ENCODE results near the gene GID4. TPM values are rescaled to one million over a fixed set of nuclear protein-coding genes. Genes with fewer than 3 reads are reported as not detected.

The GID4 gene
- total RNA-seq, 1 donor from 2014 or later = 17.1 TPM

DNA sequence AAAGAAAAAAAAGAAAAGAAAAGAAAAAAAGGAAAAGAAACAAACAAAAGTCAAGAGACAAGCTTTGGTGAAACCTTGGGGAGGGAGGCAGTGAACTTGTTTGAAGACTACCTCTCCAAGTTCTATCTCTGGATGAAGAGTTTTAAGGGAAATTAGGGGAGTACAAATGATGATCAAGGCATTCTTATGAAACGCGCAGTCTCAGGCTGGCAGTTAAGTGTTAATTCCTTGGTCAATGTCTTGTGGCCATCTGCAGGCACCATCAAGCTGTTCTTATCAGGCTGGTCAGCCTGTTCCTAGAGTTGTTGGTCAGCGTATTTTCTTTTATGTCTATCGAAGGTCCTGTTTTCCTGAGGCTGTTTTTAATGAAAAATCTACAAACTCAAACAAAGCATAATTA is 40.3 kb downstream of the GID4 start:
- intact Hi-C loops (cut with DNase I) = no loop called here
- no peak for DNase-seq (ENCODE audit: low spot score)
- no peak for ATAC-seq

DNA sequence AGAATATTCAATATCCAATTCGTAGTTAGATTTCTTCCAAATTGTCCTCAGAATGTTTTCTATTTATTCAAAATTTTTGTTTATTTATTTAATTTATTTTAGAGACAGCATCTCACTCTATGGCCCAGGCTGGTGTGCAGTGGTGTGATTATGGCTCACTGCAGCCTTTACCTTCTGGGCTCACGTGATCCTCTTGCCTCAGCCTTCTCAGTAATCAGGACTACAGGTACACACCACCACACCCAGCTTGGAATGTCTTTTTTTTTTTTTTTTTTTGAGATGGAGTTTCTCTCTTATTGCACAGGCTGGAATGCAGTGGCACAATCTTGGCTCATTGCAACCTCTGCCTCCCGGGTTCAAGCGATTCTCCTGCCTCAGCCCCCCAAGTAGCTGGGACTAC is 45.0 kb downstream of the GID4 start:
- intact Hi-C loops (cut with DNase I) = no loop called here
- no peak for DNase-seq (ENCODE audit: low spot score)
- no peak for ATAC-seq

DNA sequence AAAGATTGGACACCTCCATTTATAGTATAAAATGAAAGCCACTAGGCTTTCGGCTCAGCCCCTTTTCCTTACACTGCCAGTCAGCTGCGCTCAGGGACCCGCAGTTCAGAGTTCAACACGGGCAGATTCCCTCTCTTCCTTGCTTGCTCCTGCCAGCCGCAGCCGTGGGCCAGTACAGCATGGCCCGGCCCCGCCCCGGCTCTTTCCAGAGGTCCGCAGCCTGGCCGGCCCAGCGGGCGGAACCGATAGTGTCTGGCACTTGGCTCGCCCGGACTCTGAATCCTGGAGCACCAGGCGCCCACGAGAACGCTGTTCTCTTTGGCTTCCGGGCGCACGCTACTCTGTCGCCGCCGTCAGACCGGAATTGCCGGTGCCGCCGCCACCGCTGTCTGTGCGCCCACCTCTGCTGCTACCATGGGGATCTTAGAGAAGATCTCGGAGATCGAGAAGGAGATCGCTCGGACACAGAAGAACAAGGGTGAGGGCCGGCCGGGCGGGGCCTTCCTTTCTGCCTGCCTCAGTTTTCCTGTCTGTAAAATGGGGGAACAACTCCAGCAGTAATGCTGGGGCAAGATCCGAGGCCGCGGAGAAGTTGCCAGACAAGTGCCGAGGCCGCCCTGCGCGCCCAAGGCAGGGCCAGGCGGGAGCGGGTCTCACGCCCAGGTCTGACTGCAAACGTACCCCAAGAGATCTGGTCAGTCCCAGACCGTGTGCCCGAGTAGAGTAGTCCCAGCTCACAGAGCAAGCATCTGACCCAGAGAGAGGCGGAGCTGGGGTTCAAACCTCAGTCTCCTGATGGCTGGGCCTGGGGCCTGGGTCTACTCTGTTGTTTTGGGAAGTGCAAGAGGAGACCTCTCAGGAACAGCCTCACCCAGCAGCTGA is 48.6 kb downstream of the GID4 start, which contains the start of gene DRG2:
Gene DRG2 (plus strand): TSS at position 339 of the 882 bp plus-strand sequence. CDS start 76 bp downstream, at position 415.
- peak; percentile 98 for ATAC-seq
- intact Hi-C loops (cut with DNase I) = no loop called here
- DNase-seq (ENCODE audit: low spot score) = peak; percentile 95

DNA sequence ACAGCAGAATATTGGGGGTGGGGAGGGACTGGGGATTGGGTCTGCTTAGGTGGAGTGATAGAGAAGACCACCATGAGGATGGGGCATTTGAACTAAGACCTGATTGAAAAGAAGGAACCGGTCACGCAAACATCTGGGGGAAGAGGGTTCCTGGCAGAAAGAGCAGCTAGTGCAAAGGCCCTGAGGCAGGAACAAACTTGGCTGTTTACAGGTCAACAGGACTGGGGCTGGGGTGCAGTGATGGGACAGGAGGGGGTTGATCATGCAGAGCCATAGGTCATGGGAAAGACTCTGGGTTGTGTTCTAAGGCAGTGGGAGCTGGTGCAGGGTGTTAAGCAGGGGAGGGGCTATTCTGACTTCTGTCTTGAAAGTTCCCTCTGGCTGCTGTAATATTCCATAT is 50.4 kb downstream of the GID4 start:
- no peak for DNase-seq (ENCODE audit: low spot score)
- intact Hi-C loops (cut with DNase I) = no loop called here
- ATAC-seq = no peak

DNA sequence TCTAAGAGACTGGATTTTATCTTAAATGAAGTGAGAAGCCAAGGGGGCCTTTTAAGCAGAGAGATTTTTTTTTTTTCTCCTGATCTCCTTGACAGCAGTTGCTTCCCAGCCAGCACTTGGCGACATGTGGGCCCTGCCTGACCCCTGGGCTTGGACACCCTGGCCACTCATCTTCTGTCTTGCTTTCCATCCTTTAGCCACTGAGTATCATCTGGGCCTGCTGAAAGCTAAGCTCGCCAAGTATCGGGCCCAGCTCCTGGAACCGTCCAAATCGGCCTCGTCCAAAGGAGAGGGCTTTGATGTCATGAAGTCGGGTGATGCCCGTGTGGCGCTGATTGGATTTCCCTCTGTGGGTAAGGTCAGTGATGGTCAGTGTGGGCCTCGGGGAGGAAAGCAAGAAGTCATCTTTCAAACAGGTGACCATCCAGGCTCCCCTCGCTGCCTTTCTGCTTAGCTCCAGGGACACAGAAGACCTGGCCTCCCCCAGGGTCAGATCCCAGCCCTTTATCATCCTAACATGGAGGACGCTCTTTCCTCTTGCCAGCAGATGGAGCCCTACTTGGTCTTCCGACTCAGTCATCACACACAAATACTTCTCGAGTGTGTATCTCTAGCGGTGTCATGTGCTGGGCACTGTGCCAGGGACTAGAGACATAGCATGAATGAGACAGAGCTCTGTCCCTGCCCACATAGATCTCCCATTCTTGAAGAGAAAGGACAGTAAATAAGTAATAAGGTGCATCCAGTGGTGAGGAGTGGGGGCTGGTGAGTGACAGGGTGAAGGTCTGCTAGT is 54.6 kb downstream of the GID4 start:
- DNase-seq (ENCODE audit: low spot score) (no peak), ATAC-seq (no peak)
- intact Hi-C loops (cut with DNase I) = no loop called here

DNA sequence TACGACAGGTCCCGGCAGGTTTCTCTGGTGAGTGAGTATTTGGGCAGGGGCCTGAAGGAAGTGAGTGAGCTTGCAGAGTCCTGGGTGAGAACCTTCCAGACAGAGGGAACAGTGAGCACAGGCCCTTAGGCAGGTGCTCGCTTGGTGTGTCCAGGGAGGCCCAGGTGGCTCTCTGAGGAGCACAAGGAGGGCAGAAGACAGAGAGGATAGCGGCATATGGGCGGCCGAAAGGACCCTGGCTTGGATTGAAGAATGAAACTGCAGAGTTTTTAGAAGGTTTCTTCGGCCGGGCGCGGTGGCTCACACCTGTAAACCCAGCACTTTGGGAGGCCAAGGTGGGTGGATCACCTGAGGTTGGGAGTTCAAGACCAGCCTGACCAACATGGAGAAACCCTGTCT is 55.2 kb downstream of the GID4 start:
- DNase-seq (ENCODE audit: low spot score) = no peak
- ATAC-seq = no peak
- intact Hi-C loops (cut with DNase I) = no loop called here

DNA sequence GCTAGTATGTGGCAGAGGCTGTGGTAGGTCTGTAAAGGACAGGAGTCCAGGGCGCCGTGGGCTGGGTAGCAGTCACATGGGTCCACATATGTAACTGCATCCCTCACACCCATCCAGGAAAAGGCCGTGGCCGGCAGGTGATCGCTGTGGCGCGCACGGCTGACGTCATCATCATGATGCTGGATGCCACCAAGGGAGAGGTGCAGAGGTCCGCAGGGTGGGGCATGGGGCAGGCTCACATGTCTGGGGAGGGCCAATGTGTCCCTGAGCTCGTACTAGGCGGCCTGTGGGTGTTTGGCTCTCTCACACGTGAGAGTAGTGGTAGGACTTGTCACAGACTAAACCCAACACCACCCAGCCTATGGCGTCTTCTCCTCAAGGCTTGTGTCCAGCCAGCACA is 60.3 kb downstream of the GID4 start:
- ATAC-seq (no peak), DNase-seq (ENCODE audit: low spot score) (no peak)
- intact Hi-C loops (cut with DNase I) = no loop called here

DNA sequence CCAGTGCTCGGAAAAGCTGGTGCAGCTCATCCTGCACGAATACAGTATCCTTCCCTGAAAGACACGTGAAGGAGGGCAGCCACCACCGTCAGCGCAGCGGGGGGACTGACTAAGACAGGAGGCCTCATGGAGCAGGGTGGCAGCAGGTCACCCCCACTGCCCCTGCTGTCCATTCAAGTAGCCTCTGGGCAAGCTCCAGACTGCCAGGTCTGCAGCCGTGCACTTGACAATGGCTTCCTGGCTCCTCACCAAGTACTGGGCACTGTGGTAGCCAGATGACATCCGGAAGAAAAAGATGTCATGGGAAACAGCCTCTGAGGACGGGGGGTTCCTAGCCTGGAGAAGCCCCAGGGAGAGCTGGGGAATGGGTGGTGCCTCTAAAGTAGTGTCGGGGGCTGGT is 61.4 kb downstream of the GID4 start:
- ATAC-seq (no peak), DNase-seq (ENCODE audit: low spot score) (no peak)
- intact Hi-C loops (cut with DNase I) = no loop called here

DNA sequence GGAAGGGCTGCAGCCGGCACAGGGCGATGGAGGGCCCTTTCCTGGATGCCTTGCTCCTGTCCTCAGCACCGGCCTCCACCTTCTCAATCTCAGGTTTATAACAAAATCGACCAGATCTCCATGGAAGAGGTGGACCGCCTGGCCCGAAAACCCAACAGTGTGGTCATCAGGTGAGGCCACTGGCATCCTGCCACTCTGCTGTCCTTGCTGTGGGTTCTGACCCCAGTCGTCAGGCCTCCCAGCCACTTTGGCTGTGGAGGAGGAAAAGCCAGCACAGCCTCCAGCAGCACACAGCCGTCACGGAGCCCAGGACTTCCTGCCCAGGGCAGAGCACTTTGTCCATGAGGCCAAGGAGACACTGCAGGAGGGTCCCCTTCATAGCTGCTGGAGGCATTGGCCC is 62.6 kb downstream of the GID4 start:
- DNase-seq (ENCODE audit: low spot score) = no peak
- intact Hi-C loops (cut with DNase I) = no loop called here
- ATAC-seq = no peak

- intact Hi-C loops (cut with DNase I) = no loop called here
- no peak for ATAC-seq
- no peak for DNase-seq (ENCODE audit: low spot score)
Measured at GRCh38 chr17:18102640-18103039, 63.4 kb downstream of the GID4 start.

DNA sequence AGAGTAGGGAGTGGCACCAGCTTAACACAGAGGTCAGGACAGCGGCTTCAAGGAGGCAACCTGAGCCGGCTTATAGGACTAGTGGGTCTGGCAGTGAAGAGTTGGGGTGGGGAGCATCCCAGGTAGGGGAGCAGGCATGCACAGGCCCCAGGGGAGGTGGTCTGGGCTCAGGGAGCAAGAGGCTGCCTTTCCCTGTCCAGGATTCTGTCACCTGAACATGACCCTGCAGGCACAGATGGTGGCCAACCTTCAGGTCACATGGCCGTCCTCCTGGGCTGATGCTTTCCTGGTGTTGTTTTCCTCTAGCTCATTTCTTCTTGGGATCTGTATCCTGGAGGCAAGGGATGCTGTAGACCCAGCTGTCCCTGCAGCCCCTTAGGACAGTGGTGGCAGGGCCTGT is 65.8 kb downstream of the GID4 start:
- ATAC-seq = no peak
- no peak for DNase-seq (ENCODE audit: low spot score)
- intact Hi-C loops (cut with DNase I) = no loop called here

- no peak for DNase-seq (ENCODE audit: low spot score)
- no peak for ATAC-seq
- intact Hi-C loops (cut with DNase I) = no loop called here
Measured at GRCh38 chr17:18105595-18105994, 66.4 kb downstream of the GID4 start.

DNA sequence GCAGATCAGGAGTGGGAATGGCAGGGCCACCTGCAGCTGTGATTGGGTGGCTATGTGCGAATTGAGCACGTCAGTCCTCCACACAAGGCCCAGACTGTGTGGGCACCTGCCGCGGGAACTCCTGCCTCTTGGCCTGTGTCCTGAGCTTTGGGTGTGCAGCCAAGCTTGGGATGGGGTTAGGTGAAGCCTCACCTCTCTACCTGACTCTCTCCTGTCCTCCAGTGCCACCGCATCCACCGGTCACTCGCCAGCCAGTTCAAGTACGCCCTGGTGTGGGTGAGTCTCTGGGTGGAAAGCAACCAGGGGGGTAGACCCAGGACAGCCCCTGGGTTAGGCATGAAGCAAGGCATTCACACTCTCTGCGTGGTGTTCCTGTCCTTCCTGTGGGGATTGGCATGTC is 67.0 kb downstream of the GID4 start:
- no peak for DNase-seq (ENCODE audit: low spot score)
- no peak for ATAC-seq
- intact Hi-C loops (cut with DNase I) = no loop called here

- intact Hi-C loops (cut with DNase I) = no loop called here
- DNase-seq (ENCODE audit: low spot score) (no peak), ATAC-seq (no peak)
Measured at GRCh38 chr17:18107061-18107790, 68.0 kb downstream of the GID4 start.

GRCh38 chr17:18107971-18108370 is 68.8 kb downstream of the GID4 start:
- intact Hi-C loops (cut with DNase I) = no loop called here
- peak; percentile 7 for ATAC-seq

DNA sequence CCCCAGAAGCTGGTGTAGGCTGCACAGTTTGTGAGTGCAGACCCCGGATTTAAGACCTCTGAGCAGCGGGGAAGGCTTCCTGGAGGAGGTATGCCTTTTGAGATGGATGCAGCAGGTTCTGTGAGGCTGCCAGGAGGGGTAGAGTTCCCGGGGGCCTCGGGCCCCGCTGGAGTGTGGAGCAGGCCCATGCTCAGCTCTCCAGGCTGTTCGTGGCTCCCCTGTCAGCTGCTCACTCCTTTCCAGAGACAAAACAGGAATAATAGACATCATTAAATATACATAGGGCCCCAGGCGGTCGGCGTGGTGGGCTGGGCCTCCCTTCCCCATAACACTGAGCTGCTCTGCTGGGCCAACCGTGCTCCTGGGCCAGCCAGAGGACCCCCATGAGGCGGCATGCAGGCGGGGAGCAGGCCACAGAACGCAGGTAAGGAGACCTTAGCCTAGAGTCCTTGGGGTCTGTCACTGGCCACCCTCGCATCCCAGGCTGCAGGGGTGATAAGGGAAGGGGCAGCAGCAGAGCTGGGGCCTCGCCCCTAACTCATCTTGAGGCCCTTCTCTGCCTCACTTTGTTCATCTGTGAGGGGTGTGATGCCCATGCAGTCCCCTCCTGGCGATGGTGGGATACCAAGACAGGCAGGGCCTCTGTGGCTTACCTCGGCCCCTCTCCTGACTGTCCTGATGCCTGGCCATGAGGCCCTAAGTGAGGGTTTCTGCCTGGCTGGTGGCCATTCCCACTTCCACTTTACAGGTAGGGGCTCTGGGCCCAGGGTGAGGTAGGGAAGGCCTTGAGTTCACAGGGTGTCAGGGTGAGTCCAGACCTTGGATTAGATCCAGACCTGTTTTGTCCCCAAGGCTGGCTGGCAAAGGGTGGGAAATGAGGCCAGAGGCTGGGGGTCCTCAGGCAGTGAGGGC is 69.4 kb downstream of the GID4 start, which contains the start of gene MYO15A:
Gene MYO15A (plus strand): TSS at position 356 of the 912 bp plus-strand sequence. CDS start 10,045 bp downstream, outside the sequence.
- intact Hi-C loops (cut with DNase I) = no loop called here
- ATAC-seq (no peak), DNase-seq (ENCODE audit: low spot score) (no peak)

More at GRCh38 chr17:18107971-18108370, 68.8 kb downstream of the GID4 start:
- DNase-seq (ENCODE audit: low spot score) = no peak

DNA sequence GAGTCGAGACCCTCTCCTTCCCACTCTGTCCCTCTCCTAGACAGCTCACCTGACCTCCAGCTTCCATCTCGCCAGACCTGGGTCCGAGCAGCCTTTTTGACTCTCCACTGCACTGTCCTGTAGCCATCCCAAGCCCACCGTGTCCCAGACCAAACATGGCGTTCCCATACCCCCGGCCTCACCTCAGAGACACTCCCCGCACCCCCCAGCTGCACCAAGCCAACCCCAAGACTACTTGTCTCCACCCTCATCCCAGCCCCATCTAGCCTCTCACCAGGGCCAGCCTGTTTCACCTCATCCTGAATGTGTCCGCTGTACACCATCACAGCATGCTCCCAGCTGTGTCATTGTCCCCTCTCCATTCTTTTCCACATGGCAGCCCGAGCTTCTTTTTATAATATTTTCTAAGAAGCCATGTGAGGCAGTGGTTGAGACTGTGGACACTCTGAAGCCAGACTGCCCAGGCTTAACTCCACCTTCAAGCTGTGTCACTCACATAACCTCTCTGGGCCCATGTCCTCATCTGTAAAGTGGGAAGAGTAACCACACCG is 70.8 kb downstream of the GID4 start:
- ATAC-seq (no peak), DNase-seq (ENCODE audit: low spot score) (no peak)
- intact Hi-C loops (cut with DNase I) = no loop called here

GRCh38 chr17:18110636-18111145 is 71.5 kb downstream of the GID4 start:
- intact Hi-C loops (cut with DNase I) = no loop called here
- no peak for ATAC-seq
- no peak for DNase-seq (ENCODE audit: low spot score)
